ENCODE measurements around the gene KY. TPM values are rescaled to one million over a fixed set of nuclear protein-coding genes. Genes with fewer than 3 reads are reported as not detected.
A peak's percentile ranks its signal among the peaks of the same experiment; 100 is the strongest.

KY gene
- total RNA-seq, 1 donor from 2014 or later, result 3.7 TPM

GRCh38 chr3:134609821-134610431 lies 40.9 kb downstream of the KY start:
- Histone ChIP-seq H3K9me3 (no peaks in the 10 kb centered on the region), H3K4me3 (no peak overlapping the region), H3K4me1 (no peaks in the 10 kb centered on the region), H3K27ac (no peak overlapping the region), H3K27me3 (no peaks in the 10 kb centered on the region), H3K36me3 (no peaks in the 10 kb centered on the region)
- no peak for TF ChIP-seq CTCF (IDR thresholded peaks at IDR 0.05)
- intact Hi-C loops (cut with DNase I), result loop anchor here (10.0 kb wide), 1 partner anchor 1285 kb away; no protein-coding TSS in a partner anchor
- DNase-seq (ENCODE audit: extremely low spot score in 2 of 2), result peak; percentile 75 to 77

GRCh38 chr3:134608771-134609435 lies 41.9 kb downstream of the KY start:
- no peak overlapping the region for H3K4me3 ChIP-seq
- no peak overlapping the region for H3K27ac ChIP-seq
- no peaks in the 10 kb centered on the region for H3K27me3 ChIP-seq
- intact Hi-C loops (cut with DNase I), result loop anchor here (10.0 kb wide), 1 partner anchor 1286 kb away; no protein-coding TSS in a partner anchor
- H3K9me3 ChIP-seq, result no peaks in the 10 kb centered on the region
- peak in 1 of 2 donors; percentile 72 for DNase-seq (ENCODE audit: extremely low spot score in 2 of 2)
- H3K36me3 ChIP-seq, result no peaks in the 10 kb centered on the region
- no peak for TF ChIP-seq POLR2AphosphoS5 (IDR thresholded peaks at IDR 0.05; ENCODE audit: insufficient read depth in 1 of 2, low read depth in 1 of 2)
- no peak for TF ChIP-seq CTCF (IDR thresholded peaks at IDR 0.05)
- TF ChIP-seq POLR2A (IDR thresholded peaks at IDR 0.05), result no peak
- H3K4me1 ChIP-seq, result no peaks in the 10 kb centered on the region

GRCh38 chr3:134608023-134608770 lies 42.6 kb downstream of the KY start:
- DNase-seq (ENCODE audit: extremely low spot score in 2 of 2), result no peak
- Histone ChIP-seq H3K4me3 (no peak overlapping the region), H3K4me1 (no peaks in the 10 kb centered on the region), H3K36me3 (no peaks in the 10 kb centered on the region), H3K9me3 (no peaks in the 10 kb centered on the region), H3K27ac (no peak overlapping the region), H3K27me3 (no peaks in the 10 kb centered on the region)
- TF ChIP-seq POLR2AphosphoS5 (IDR thresholded peaks at IDR 0.05; ENCODE audit: insufficient read depth in 1 of 2, low read depth in 1 of 2) (no peak), CTCF (IDR thresholded peaks at IDR 0.05) (no peak), POLR2A (IDR thresholded peaks at IDR 0.05) (no peak)
- intact Hi-C loops (cut with DNase I), result loop anchor here (10.0 kb wide), 1 partner anchor 1287 kb away; no protein-coding TSS in a partner anchor

- Histone ChIP-seq H3K27me3 (no peaks in the 10 kb centered on the region), H3K36me3 (no peaks in the 10 kb centered on the region), H3K9me3 (no peaks in the 10 kb centered on the region), H3K4me1 (no peaks in the 10 kb centered on the region), H3K27ac (no peak overlapping the region), H3K4me3 (no peak overlapping the region)
- intact Hi-C loops (cut with DNase I), result loop anchor here (10.0 kb wide), 1 partner anchor 1287 kb away; no protein-coding TSS in a partner anchor
- peak in 1 of 2 donors; percentile 80 for DNase-seq (ENCODE audit: extremely low spot score in 2 of 2)
- TF ChIP-seq POLR2AphosphoS5 (IDR thresholded peaks at IDR 0.05; ENCODE audit: insufficient read depth in 1 of 2, low read depth in 1 of 2), result no peak
- no peak for TF ChIP-seq POLR2A (IDR thresholded peaks at IDR 0.05)
- no peak for TF ChIP-seq CTCF (IDR thresholded peaks at IDR 0.05)
Measured at GRCh38 chr3:134607054-134608022, 43.5 kb downstream of the KY start.

All from vagina (tissue), 2 donors.